ENCODE results near the gene ARHGEF38.
A peak's percentile ranks its signal among the peaks of the same experiment; 100 is the strongest.

ARHGEF38 gene

GRCh38 chr4:105624530-105624929 is 72.1 kb downstream of the ARHGEF38 start:
- DNase-seq (ENCODE audit: low spot score), result peak; percentile 28
- TF ChIP-seq, protein P1, sequence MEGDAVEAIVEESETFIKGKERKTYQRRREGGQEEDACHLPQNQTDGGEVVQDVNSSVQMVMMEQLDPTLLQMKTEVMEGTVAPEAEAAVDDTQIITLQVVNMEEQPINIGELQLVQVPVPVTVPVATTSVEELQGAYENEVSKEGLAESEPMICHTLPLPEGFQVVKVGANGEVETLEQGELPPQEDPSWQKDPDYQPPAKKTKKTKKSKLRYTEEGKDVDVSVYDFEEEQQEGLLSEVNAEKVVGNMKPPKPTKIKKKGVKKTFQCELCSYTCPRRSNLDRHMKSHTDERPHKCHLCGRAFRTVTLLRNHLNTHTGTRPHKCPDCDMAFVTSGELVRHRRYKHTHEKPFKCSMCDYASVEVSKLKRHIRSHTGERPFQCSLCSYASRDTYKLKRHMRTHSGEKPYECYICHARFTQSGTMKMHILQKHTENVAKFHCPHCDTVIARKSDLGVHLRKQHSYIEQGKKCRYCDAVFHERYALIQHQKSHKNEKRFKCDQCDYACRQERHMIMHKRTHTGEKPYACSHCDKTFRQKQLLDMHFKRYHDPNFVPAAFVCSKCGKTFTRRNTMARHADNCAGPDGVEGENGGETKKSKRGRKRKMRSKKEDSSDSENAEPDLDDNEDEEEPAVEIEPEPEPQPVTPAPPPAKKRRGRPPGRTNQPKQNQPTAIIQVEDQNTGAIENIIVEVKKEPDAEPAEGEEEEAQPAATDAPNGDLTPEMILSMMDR (IDR thresholded peaks at IDR 0.05; ENCODE audit: extremely low read depth, missing control alignments), result no peak

DNA sequence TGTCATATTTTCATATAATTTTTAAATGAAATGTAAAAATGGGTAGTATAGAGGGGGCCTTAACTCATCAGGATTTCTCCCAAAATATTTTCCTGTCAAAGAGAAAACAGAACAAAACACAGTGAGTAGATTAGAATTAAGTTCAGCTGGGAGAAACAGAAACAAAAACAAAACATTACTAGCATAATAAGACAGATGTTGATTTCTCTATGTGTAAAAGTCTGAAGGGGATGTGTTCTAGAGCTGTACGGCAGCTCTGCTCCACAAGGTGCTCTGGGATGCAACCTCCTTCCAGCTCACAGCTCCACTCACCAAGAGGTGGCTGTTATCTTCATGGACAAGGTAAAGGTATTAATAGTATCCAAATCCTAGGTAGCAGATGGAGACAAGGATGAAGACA is 72.8 kb downstream of the ARHGEF38 start:
- DNase-seq (ENCODE audit: low spot score), result no peak
- TF ChIP-seq, protein P1 (IDR thresholded peaks at IDR 0.05; ENCODE audit: extremely low read depth, missing control alignments), result no peak

- no peak for DNase-seq (ENCODE audit: low spot score)
- TF ChIP-seq, protein P1 (IDR thresholded peaks at IDR 0.05; ENCODE audit: extremely low read depth, missing control alignments), result no peak
Observed at GRCh38 chr4:105626846-105627245, 74.4 kb downstream of the ARHGEF38 start.

DNA sequence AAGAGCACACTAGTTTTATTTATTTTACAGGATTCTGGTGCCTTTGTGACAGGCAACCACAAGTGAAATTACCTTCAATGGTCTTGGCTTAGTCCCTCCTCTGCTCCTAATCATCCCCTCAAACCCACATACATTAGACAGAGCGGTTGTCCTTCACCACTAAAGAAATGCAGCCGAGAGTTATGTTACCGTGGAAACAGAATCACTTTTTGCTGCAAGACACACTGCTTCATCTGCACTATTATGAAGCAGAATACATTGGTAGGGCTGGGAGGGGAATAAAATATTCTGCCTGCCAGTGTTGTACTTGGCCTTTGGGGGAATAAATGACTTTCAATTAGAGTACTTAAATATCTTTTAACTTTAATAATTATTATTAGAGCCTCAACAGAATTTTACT is 75.2 kb downstream of the ARHGEF38 start:
- TF ChIP-seq, protein P1 (IDR thresholded peaks at IDR 0.05; ENCODE audit: extremely low read depth, missing control alignments), result no peak
- no peak for DNase-seq (ENCODE audit: low spot score)

- no peak for DNase-seq (ENCODE audit: low spot score)
- TF ChIP-seq, protein P1 (IDR thresholded peaks at IDR 0.05; ENCODE audit: extremely low read depth, missing control alignments), result no peak
Observed at GRCh38 chr4:105630670-105631655, 78.5 kb downstream of the ARHGEF38 start.

- TF ChIP-seq, protein P1 (IDR thresholded peaks at IDR 0.05; ENCODE audit: extremely low read depth, missing control alignments), result no peak
- no peak for DNase-seq (ENCODE audit: low spot score)
Observed at GRCh38 chr4:105631818-105632400, 79.5 kb downstream of the ARHGEF38 start.

- no peak for DNase-seq (ENCODE audit: low spot score)
- TF ChIP-seq, protein P1 (IDR thresholded peaks at IDR 0.05; ENCODE audit: extremely low read depth, missing control alignments), result no peak
Observed at GRCh38 chr4:105632599-105632998, 80.2 kb downstream of the ARHGEF38 start.
